ENCODE measurements around the gene EML3. TPM values are rescaled to one million over a fixed set of nuclear protein-coding genes. Genes with fewer than 3 reads are reported as not detected.

The EML3 gene
- total RNA-seq, 1 experiment from 2014 or later: 88.8 TPM

DNA sequence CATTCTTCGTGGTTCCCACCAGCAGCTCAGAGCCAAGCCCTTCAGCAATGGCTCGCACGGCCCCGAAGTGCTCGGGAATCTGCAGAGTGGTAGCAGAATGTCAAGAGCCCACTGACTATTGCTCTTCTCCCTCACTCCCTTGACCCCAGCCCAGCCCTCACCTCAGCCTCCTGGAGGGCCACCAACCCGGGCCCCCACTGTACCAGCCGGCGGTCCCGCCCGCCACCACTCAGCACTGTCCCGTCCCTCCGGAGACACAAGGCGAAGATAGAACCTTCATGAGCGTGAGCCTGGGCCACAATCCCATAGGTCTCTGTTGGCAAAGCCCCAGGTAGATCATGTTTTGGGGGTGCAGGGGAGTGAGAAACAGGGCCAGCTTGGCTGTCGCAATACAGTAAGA is 6.7 kb downstream of the EML3 start:
- intact Hi-C loops (cut with micrococcal nuclease; ENCODE audit: unreplicated experiment) (no loop called here), in situ Hi-C loops (cut with HindIII; ENCODE audit: low pct_unique_long_range_greater_than_20kb, low sequenced_read_pairs) (no loop called here)
- Histone ChIP-seq H3K9me3 (ENCODE audit: control insufficient read depth, insufficient read depth, low read depth, low read length) (no peaks in the 10 kb centered on the region), H3K27ac (ENCODE audit: low read length) (no peak overlapping the region), H3K36me3 (ENCODE audit: control insufficient read depth, insufficient read depth, low read length) (no peaks in the 10 kb centered on the region; the same call in none of the 2 replicates), H3K4me1 (ENCODE audit: control insufficient read depth, insufficient read depth, low read length) (peaks cover 12% of the 10 kb centered on the region), H3K27me3 (ENCODE audit: control insufficient read depth, insufficient read depth, low read length) (no peaks in the 10 kb centered on the region), H3K4me3 (ENCODE audit: low read depth in 2 of 2, low read length in 2 of 2) (no peak overlapping the region)
- TF ChIP-seq CTCF (IDR thresholded peaks at IDR 0.05): no peak
- TF ChIP-seq TCF7L2 (IDR thresholded peaks at IDR 0.05; ENCODE audit: low read depth, low read length): no peak
- no peak for TF ChIP-seq SIN3A (IDR thresholded peaks at IDR 0.05; ENCODE audit: borderline replicate concordance, insufficient read depth, low read depth, low read length)
- TF ChIP-seq REST (IDR thresholded peaks at IDR 0.05; ENCODE audit: insufficient read depth in 1 of 2, low read depth in 2 of 2, low read length in 1 of 2): no peak
- no peak for TF ChIP-seq POLR2AphosphoS5 (IDR thresholded peaks at IDR 0.05; ENCODE audit: low read depth, low read length)
- ChIA-PET POLR2A (interaction anchor here (0.7 kb wide), 1 partner anchor 40 kb away, joined by 13 read pairs; no protein-coding TSS in a partner anchor), CTCF (no interaction called here)
- DNase-seq (ENCODE audit: low read depth, low spot score): no peak
- BruUV-seq (replicated peaks): no TSS peak
- no peak for ATAC-seq

GRCh38 chr11:62605467-62605866 is 7.1 kb downstream of the EML3 start:
- no peak overlapping the region for H3K4me3 ChIP-seq (ENCODE audit: low read depth in 2 of 2, low read length in 2 of 2)
- TF ChIP-seq REST (IDR thresholded peaks at IDR 0.05; ENCODE audit: insufficient read depth in 1 of 2, low read depth in 2 of 2, low read length in 1 of 2): no peak
- no peak for TF ChIP-seq SIN3A (IDR thresholded peaks at IDR 0.05; ENCODE audit: borderline replicate concordance, insufficient read depth, low read depth, low read length)
- no peak for TF ChIP-seq POLR2AphosphoS5 (IDR thresholded peaks at IDR 0.05; ENCODE audit: low read depth, low read length)
- TF ChIP-seq TCF7L2 (IDR thresholded peaks at IDR 0.05; ENCODE audit: low read depth, low read length): no peak
- DNase-seq (ENCODE audit: low read depth, low spot score): no peak
- no peak overlapping the region for H3K27ac ChIP-seq (ENCODE audit: low read length)
- POLR2A ChIA-PET: no interaction called here
- CTCF ChIA-PET: no interaction called here
- no peaks in the 10 kb centered on the region for H3K9me3 ChIP-seq (ENCODE audit: control insufficient read depth, insufficient read depth, low read depth, low read length)
- intact Hi-C loops (cut with micrococcal nuclease; ENCODE audit: unreplicated experiment) (no loop called here), in situ Hi-C loops (cut with HindIII; ENCODE audit: low pct_unique_long_range_greater_than_20kb, low sequenced_read_pairs) (no loop called here)
- no peak for ATAC-seq
- peaks cover 11% of the 10 kb centered on the region for H3K4me1 ChIP-seq (ENCODE audit: control insufficient read depth, insufficient read depth, low read length)
- no TSS peak for BruUV-seq (replicated peaks)
- peaks cover 2% of the 10 kb centered on the region for H3K36me3 ChIP-seq (ENCODE audit: control insufficient read depth, insufficient read depth, low read length)
- no peaks in the 10 kb centered on the region for H3K27me3 ChIP-seq (ENCODE audit: control insufficient read depth, insufficient read depth, low read length)
